NB4 (cell line): ENCODE results near the gene TCEAL8.

Experiments used
- DNase-seq: peaks from one replicate; pipeline ENCODE4 v3.0.0; 2010; ENCODE audit warnings: low read depth
- H3K4me3 ChIP-seq: one replicate; pipeline ENCODE4 v1.5.1; 2011; ENCODE audit warnings: mild to moderate bottlenecking, low read depth, low read length, moderate library complexity
- MYC ChIP-seq: IDR thresholded peaks from 2 replicates; pipeline ENCODE4 v1.6.1; 2011; ENCODE audit warnings: low read depth, low read length
- POLR2A ChIP-seq: IDR thresholded peaks from 2 replicates; pipeline ENCODE4 v1.6.1; 2011; ENCODE audit warnings: mild to moderate bottlenecking; ENCODE audit not compliant: insufficient read length; ENCODE audit errors: extremely low read depth
- TF ChIP-seq, protein P1 (sequence below): IDR thresholded peaks from 2 replicates; pipeline ENCODE4 v1.6.1; 2011; ENCODE audit warnings: low read depth, low read length
- TF ChIP-seq, protein P2 (sequence below): IDR thresholded peaks from one replicate; pipeline ENCODE4 v1.5.1; 2012; ENCODE audit warnings: low read depth, low read length

Gene TCEAL8

DNA sequence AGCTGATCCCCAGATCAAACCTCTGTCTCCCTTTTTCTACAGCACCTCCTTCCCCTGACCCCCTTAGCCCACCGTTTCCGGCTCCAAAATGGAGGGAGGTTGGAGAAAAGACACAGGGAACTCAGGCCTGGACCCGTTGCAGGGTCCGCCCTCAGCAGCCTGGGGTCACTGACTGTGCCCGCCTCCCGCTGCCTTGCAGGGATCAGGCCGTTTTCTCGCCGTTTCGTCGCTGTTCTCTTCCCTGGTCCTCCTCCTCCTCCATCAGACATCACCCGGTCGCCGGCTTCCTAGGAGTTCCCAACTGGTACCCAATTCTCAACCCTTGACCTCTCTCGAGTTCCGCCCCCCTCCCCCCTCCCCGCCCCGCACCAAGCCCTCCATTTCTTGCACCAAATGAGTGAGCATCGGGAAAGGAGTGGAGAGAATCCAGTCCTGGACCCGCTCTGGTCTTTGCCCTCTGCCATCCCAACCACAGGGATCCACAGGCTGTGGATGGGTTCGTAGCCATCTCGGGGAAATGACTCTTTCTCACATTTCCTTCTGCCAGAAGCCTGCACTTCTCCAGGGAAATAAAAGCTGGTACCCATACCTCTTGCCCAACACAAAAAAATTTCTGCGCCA lies 21.1 kb upstream of the TCEAL8 start:
- TF ChIP-seq POLR2A (no peak), MYC (no peak)
- TF ChIP-seq, protein P1, sequence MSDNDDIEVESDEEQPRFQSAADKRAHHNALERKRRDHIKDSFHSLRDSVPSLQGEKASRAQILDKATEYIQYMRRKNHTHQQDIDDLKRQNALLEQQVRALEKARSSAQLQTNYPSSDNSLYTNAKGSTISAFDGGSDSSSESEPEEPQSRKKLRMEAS = no peak
- TF ChIP-seq, protein P2, sequence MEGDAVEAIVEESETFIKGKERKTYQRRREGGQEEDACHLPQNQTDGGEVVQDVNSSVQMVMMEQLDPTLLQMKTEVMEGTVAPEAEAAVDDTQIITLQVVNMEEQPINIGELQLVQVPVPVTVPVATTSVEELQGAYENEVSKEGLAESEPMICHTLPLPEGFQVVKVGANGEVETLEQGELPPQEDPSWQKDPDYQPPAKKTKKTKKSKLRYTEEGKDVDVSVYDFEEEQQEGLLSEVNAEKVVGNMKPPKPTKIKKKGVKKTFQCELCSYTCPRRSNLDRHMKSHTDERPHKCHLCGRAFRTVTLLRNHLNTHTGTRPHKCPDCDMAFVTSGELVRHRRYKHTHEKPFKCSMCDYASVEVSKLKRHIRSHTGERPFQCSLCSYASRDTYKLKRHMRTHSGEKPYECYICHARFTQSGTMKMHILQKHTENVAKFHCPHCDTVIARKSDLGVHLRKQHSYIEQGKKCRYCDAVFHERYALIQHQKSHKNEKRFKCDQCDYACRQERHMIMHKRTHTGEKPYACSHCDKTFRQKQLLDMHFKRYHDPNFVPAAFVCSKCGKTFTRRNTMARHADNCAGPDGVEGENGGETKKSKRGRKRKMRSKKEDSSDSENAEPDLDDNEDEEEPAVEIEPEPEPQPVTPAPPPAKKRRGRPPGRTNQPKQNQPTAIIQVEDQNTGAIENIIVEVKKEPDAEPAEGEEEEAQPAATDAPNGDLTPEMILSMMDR = no peak

DNA sequence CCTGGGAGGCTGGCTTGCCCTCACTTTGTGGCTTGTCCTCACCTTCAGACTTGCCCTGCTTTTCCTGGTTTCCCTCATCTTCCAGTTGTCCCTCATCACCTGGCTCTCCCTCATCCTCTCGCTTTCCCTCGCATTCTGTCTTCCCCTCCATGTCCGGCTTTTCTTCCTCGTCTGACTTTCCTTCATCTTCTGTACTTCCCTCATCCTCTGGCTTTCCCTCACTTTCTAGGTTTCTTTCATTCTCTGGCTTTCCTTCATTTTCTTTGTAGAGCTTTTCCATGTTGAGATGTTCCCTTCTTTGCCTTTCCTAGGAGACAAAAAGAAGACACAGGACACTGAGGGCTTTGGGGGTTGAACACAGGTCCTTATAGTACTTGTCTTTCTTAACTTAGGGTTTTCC lies 19.3 kb upstream of the TCEAL8 start:
- no peak overlapping the region for H3K4me3 ChIP-seq
- DNase-seq = no peak
- TF ChIP-seq MYC (no peak), POLR2A (no peak)
- TF ChIP-seq, protein P2 = no peak
- TF ChIP-seq, protein P1 = no peak

More for the DNA sequence above, 21.1 kb upstream of the TCEAL8 start:
- H3K4me3 ChIP-seq = no peak overlapping the region
- no peak for DNase-seq

DNA sequence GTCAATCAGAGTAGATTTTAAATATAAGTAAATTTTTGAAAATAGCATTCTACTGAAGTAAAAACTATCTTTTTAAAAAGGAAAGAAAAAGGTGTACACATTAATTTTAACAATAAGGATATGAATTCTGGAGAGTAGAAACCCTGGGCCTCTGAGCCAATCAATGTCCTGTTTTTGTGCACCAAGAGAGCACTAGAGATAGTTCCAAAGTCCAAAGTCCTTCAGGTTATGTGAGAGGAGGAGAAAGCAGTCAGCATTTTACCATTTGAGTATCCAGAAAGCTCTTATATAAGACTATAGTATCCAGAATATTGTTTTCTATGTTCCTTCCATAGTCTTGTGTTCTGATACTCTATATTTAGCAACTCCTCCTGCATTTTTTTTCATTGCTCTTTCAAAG lies 3.3 kb upstream of the TCEAL8 start:
- no peak overlapping the region for H3K4me3 ChIP-seq
- TF ChIP-seq MYC (no peak), POLR2A (no peak)
- TF ChIP-seq, protein P2 = no peak
- TF ChIP-seq, protein P1 = no peak
- no peak for DNase-seq

DNA sequence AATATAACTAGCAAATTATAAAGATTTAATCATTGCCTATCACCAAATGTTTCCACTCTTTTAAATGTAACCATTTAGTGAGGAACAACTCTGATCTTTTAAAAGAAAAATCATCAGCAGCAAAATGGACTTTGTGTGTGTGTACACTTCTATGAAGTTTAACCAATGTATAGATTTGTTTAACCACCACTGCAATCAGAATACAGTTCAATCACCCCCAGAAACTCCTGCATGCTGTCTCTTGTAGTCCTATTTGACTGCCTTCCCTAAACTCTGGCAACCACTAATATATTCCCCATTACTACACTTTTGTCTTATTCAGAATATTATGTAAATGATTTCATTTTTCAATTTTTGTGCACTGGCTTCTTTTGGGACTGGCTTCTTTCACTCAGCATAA lies 1.7 kb upstream of the TCEAL8 start:
- no peak for DNase-seq
- no peak overlapping the region for H3K4me3 ChIP-seq
- TF ChIP-seq POLR2A (no peak), MYC (no peak)

DNA sequence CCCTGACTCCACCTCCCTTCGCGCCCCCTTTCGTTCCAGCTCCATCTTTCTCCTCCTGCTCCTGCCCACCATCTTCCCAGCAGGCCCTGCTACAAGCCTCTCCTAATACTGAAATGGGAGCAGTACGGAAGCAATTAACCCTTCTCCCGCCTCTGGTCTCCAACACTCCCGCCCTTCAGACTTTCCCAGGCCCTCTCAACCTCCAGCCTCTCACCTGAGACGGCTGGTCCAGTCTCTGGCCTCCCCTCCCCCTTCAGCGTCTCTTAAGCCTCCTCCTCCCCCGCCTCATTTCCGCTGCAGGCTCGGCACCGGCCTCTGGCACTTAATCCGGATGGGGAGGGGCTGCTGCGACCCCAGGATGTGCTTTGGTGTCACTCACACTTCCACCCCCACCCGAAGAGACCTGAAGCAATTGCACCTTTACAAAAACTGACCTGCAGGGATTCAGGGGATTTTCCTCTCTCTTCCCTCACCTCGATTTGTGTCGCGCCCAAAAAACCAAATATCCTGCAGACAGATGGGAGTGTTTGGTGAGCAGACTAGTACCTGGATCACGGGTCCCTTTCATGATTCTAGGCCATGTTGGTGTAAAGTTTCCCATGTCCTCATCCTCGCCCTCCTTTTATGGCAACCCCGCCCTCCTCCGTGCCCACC lies 657 bp downstream of the TCEAL8 start:
- DNase-seq = peak; percentile 24

DNA sequence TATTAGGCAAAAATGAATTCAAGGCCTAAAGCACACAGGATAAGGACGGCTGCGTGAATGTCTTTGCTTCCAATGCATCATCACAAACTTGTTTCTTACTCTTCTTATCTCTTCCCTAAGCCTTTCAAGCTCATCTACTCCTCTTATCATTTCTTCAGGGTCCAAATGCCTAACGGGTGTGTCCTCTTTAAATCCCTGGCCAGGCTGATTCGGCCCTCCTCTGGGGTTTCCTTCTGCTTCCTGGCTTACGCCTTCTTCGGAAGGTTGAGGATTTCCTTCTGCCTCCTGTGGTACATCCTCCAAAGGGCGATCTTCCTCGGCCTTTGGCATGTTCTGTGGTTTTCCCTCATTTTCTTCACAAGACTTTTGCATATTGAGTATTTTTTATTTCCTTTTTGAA lies 1.3 kb downstream of the TCEAL8 start:
- TF ChIP-seq, protein P2 = no peak
- TF ChIP-seq, protein P1 = no peak
- TF ChIP-seq POLR2A = no peak
- TF ChIP-seq MYC = no peak
- H3K4me3 ChIP-seq = no peak overlapping the region
- no peak for DNase-seq

More for the DNA sequence above, 657 bp downstream of the TCEAL8 start:
- TF ChIP-seq MYC = no peak
- TF ChIP-seq, protein P1 = no peak
- H3K4me3 ChIP-seq = peak overlapping the region; percentile 76
